Measurements from ENCODE around the gene PRKN.

- TF ChIP-seq POLR2A (IDR thresholded peaks at IDR 0.05) (no peak), CTCF (IDR thresholded peaks at IDR 0.05) (no peak)
Observed at GRCh38 chr6:161354276-161354840, 1373.2 kb downstream of the PRKN start.

Measured in thyroid gland (tissue), 4 donors.